Measurements from ENCODE around the gene NOP53. TPM values are rescaled to one million over a fixed set of nuclear protein-coding genes. Genes with fewer than 3 reads are reported as not detected.
A peak's percentile ranks its signal among the peaks of the same experiment; 100 is the strongest.
"Not testable (repeated sequence)": the region's sequence is repeated elsewhere in the genome, so short reads cannot be mapped to it uniquely, and the experiment has no call there.

NOP53 gene
- total RNA-seq, 6 donors from 2014 or later: 261 to 432 (median 282) TPM

DNA sequence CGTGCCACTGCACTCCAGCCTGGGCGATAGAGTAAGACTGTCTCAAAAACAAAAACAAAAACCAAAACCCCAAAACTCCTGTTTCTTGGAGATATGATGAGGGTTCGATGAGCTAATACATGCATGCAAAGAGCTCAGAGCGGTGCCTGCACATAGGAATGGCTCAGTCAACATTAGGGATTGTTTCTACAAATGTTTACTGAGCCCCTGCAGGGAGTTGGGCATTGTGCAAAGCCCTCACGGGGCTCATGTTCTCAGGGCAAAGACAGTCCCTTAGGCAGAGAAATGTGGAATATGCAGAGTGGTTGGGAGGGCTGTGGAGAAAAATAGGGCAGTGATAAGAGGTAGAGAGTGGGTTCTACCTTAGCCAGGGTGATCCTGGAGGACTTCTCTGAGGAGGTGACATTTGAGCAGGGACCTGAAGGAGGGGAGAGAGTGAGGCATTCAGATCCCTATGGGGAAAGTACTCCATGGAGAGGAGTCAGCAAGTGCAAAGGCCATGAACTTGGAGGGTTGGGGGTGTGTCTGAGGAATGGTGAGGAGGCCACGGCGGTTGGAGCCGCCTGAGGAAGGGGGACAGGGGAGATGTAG, 33.6 kb upstream of the NOP53 start:
- H3K27ac ChIP-seq: no peak overlapping the region
- TF ChIP-seq EP300 (IDR thresholded peaks at IDR 0.05): no peak
- TF ChIP-seq, protein P1, sequence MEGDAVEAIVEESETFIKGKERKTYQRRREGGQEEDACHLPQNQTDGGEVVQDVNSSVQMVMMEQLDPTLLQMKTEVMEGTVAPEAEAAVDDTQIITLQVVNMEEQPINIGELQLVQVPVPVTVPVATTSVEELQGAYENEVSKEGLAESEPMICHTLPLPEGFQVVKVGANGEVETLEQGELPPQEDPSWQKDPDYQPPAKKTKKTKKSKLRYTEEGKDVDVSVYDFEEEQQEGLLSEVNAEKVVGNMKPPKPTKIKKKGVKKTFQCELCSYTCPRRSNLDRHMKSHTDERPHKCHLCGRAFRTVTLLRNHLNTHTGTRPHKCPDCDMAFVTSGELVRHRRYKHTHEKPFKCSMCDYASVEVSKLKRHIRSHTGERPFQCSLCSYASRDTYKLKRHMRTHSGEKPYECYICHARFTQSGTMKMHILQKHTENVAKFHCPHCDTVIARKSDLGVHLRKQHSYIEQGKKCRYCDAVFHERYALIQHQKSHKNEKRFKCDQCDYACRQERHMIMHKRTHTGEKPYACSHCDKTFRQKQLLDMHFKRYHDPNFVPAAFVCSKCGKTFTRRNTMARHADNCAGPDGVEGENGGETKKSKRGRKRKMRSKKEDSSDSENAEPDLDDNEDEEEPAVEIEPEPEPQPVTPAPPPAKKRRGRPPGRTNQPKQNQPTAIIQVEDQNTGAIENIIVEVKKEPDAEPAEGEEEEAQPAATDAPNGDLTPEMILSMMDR (IDR thresholded peaks at IDR 0.05): no peak
- no peak for ATAC-seq (ENCODE audit: low FRiP score in 2 of 2)

DNA sequence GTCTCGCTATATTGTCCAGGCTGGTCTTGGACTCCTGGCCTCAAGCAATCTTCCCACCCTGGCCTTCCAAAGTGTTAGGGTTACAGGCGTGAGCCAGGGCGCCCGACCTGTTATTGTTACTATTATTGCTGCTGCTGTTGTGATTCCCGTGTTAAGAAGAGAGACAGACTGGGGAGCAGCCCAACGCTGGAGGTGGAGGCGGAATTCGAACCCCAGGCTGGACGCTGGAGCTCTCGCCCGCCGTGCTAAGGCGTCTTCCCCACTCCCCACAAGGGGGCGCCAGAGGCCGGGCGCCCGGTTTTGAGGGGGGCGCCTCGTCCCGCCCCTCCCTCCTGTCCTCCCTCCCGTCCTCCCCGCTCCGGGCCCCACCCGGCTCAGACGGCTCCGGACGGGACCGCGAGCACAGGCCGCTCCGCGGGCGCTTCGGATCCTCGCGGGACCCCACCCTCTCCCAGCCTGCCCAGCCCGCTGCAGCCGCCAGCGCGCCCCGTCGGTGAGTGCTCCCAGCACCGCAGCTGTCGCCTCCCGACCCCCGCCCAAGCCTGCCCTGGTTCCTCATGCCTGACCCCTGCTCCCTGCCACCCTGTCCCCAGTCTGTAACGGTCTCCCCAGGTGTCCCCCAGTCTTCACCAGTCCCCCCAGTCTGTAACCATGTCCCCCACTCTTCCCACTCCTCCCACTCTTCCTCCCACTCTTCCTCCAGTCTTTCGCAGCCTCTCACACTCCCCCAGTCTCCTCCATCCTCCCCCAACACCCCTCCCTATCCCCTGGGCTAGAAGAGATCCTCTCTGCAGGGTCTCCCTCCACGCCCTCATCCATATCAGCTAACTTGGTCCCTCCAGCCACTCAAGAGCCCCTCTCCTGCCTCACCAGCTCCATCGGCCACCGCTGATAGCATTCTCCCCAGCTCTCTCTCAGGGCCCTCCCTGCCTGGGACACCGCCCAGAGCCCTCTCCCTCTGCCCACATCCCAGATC, 32.0 kb upstream of the NOP53 start, which contains the start of gene EHD2:
Gene EHD2 (plus strand): TSS at position 377 of the 976 bp plus-strand sequence. CDS start 3,191 bp downstream, outside the sequence.
- H3K4me3 ChIP-seq: peak within 1 kb of the TSS; percentile 53 to 92 (median 79)
- 14 to 16% methylated on average over 13 of the region's 52 CpGs for WGBS, 2 donors
- peak within 1 kb of the TSS; percentile 80 to 94 (median 88) for H3K27ac ChIP-seq
- peaks cover 0 to 23% (median 12%) of the 10 kb centered on the region in 4 donors for H3K36me3 ChIP-seq
- DNase-seq: peak; percentile 69 to 94
- TF ChIP-seq, protein P1 (IDR thresholded peaks at IDR 0.05): peak; percentile 91 to 98 (median 94)
- TF ChIP-seq POLR2AphosphoS5 (IDR thresholded peaks at IDR 0.05) (peak; percentile 82 to 88), EP300 (IDR thresholded peaks at IDR 0.05) (no peak), POLR2A (IDR thresholded peaks at IDR 0.05) (peak in 3 of 4 donors; percentile 21 to 77 (median 51))
- no peaks in the 10 kb centered on the region for H3K27me3 ChIP-seq
- no peaks in the 10 kb centered on the region for H3K9me3 ChIP-seq
- H3K4me1 ChIP-seq: peaks cover 25 to 32% (median 29%) of the 10 kb centered on the region in 4 donors
- ATAC-seq (ENCODE audit: low FRiP score in 2 of 2): peak; percentile 94 to 98

More for the DNA sequence above, 33.6 kb upstream of the NOP53 start:
- 86 to 92% methylated on average over 8 of the region's 8 CpGs for WGBS, 2 donors
- peaks cover 0 to 7% (median 4%) of the 10 kb centered on the region in 4 donors for H3K36me3 ChIP-seq
- peaks cover 15 to 16% (median 16%) of the 10 kb centered on the region in 4 donors for H3K4me1 ChIP-seq
- no peaks in the 10 kb centered on the region for H3K27me3 ChIP-seq
- no peaks in the 10 kb centered on the region for H3K9me3 ChIP-seq
- DNase-seq: no peak
- H3K4me3 ChIP-seq: no peak overlapping the region

DNA sequence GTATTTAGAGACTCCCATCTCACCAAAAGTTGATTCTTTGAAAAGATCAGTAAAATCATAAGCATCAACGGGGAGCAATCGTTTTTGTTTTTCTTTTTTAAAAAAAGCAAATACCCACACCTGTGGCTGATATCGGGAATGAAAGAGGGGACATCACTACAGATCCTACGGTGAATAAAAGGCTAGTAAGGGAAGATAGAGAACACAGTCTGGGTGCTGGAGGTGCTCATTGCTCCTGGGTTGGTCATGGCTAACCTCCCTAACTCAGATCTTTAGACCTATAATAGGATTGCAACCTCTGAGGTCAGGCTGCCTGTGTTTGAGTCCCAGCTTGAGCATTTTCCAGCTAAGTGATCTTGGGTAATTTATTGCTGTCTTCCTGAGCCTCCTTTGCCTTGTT, 31.0 kb upstream of the NOP53 start:
- no peaks in the 10 kb centered on the region for H3K9me3 ChIP-seq
- H3K4me1 ChIP-seq: peaks cover 35 to 40% (median 39%) of the 10 kb centered on the region in 4 donors
- ATAC-seq (ENCODE audit: low FRiP score in 2 of 2) (no peak), DNase-seq (no peak)
- 73 to 74% methylated on average over 4 of the region's 4 CpGs for WGBS, 2 donors
- TF ChIP-seq EP300 (IDR thresholded peaks at IDR 0.05): no peak
- TF ChIP-seq POLR2A (IDR thresholded peaks at IDR 0.05): no peak
- no peak for TF ChIP-seq POLR2AphosphoS5 (IDR thresholded peaks at IDR 0.05)
- TF ChIP-seq, protein P1 (IDR thresholded peaks at IDR 0.05): no peak
- no peaks in the 10 kb centered on the region for H3K27me3 ChIP-seq
- peak overlapping the region in 3 of 4 donors; percentile 85 to 94 (median 90) for H3K27ac ChIP-seq
- H3K36me3 ChIP-seq: peaks cover 0 to 25% (median 12%) of the 10 kb centered on the region in 4 donors
- peak overlapping the region; percentile 7 to 92 (median 69) for H3K4me3 ChIP-seq

DNA sequence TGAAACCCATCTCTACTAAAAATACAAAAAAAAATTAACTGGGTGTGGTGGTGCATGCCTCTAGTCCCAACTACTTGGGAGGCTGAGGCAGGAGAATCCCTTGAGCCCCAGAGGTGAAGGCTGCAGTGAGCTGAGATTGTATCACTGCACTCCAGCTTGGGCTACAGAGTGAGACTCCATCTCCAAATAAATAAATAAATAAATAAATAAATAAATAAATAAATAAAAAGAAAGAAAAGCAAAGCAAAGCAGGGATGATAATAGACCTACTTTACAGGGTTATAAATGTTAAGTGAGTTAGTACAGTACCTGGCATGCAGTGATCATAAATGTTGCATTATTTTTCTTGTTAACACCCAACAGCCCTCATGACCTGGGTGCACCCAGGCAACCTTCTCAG, 30.5 kb upstream of the NOP53 start:
- H3K27ac ChIP-seq: peak overlapping the region in 3 of 4 donors; percentile 85 to 94 (median 90)
- not testable (repeated sequence) for ATAC-seq (ENCODE audit: low FRiP score in 2 of 2); H3K9me3 ChIP-seq; H3K27me3 ChIP-seq; DNase-seq
- H3K4me1 ChIP-seq: peaks cover 40 to 46% (median 44%) of the 10 kb centered on the region in 4 donors
- peaks cover 0 to 25% (median 12%) of the 10 kb centered on the region in 4 donors for H3K36me3 ChIP-seq
- peak overlapping the region in 3 of 4 donors; percentile 53 to 92 (median 85) for H3K4me3 ChIP-seq
